ENCODE measurements around the gene LINC00632. TPM values are rescaled to one million over a fixed set of nuclear protein-coding genes. Genes with fewer than 3 reads are reported as not detected.

The LINC00632 gene
- polyA plus RNA-seq, 2 of the 4 experiments (the other 2 are of a cell fraction), result 2.3 to 23.9 TPM

DNA sequence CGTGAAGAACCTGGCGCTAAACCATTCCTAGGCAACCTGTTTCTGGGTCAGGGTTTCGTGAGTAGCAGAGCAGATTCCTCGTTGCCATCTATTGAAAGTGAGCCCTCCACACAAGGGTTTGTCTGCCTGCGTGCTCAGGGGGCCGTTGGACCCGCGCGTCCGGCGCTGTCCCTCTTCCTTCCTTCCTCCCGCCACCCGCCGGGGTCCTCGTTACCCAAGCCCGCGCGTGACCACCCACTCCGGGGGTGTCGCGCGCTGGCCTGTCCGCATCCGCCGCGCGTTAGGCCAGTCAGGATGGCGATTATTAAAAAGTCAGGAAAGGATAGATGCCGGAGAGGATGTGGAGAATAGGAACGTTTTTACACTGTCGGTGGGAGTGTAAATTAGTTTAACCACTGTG is 66.8 kb downstream of the LINC00632 start:
- Histone ChIP-seq H3K27ac (no peak overlapping the region), H3K4me1 (no peaks in the 10 kb centered on the region), H3K4me3 (no peak overlapping the region), H3K4me2 (no peak overlapping the region), H3K9me3 (no peaks in the 10 kb centered on the region)
- TF ChIP-seq NR3C1 (IDR thresholded peaks at IDR 0.05) (no peak), SREBF2 (IDR thresholded peaks at IDR 0.05) (no peak), TFCP2L1 (CRISPR knock-in tag; IDR thresholded peaks at IDR 0.05) (no peak), CBX8 (IDR thresholded peaks at IDR 0.05) (no peak), KDM5A (IDR thresholded peaks at IDR 0.05) (no peak), HEYL (CRISPR knock-in tag; IDR thresholded peaks at IDR 0.05) (no peak), CEBPB (IDR thresholded peaks at IDR 0.05) (no peak), EHMT2 (IDR thresholded peaks at IDR 0.05; ENCODE audit: low read depth) (no peak), RCOR1 (IDR thresholded peaks at IDR 0.05; ENCODE audit: low read depth, low read length) (no peak), RFX5 (IDR thresholded peaks at IDR 0.05) (no peak), MAFK (IDR thresholded peaks at IDR 0.05; ENCODE audit: partially characterized antibody) (no peak)
- TF ChIP-seq, protein P1, sequence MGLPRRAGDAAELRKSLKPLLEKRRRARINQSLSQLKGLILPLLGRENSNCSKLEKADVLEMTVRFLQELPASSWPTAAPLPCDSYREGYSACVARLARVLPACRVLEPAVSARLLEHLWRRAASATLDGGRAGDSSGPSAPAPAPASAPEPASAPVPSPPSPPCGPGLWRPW (IDR thresholded peaks at IDR 0.05), result no peak
- TF ChIP-seq, protein P2, sequence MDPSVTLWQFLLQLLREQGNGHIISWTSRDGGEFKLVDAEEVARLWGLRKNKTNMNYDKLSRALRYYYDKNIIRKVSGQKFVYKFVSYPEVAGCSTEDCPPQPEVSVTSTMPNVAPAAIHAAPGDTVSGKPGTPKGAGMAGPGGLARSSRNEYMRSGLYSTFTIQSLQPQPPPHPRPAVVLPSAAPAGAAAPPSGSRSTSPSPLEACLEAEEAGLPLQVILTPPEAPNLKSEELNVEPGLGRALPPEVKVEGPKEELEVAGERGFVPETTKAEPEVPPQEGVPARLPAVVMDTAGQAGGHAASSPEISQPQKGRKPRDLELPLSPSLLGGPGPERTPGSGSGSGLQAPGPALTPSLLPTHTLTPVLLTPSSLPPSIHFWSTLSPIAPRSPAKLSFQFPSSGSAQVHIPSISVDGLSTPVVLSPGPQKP (IDR thresholded peaks at IDR 0.05; ENCODE audit: low read depth, low read length), result no peak
- CTCF ChIA-PET, result no interaction called here
- 92% methylated on average over 31 of the region's 31 CpGs for WGBS (ENCODE audit: missing lambda C conversion rate)
- DNase-seq (ENCODE audit: low read depth in 1 of 2, low spot score in 1 of 2) (no peak), ATAC-seq (no peak), FAIRE-seq (no peak)
- POLR2A ChIA-PET, result no interaction called here

DNA sequence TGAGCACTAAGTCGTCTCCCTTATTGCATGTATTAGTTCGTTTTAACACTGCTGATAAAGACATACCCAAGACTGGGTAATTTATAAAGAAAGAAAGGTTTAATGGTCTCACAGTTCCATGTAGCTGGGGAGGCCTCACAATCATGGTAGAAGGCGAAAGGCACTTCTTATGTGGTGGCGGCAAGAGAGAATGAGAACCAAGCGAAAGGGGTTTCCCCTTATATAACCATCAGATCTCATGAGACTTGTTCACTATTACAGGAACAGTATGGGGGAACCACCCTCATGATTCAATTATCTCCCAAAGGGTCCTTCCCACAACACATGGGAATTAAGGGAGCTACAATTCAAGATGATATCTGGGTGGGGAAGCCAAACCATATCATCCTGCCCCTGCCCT is 85.1 kb downstream of the LINC00632 start:
- no peaks in the 10 kb centered on the region for H3K4me1 ChIP-seq
- no peak for ATAC-seq
- CTCF ChIA-PET, result no interaction called here
- WGBS (ENCODE audit: missing lambda C conversion rate), result 46% methylated on average over 5 of the region's 5 CpGs
- no peak overlapping the region for H3K27ac ChIP-seq
- no peak overlapping the region for H3K4me2 ChIP-seq
- POLR2A ChIA-PET, result no interaction called here
- DNase-seq (ENCODE audit: low read depth in 1 of 2, low spot score in 1 of 2), result no peak
- H3K9me3 ChIP-seq, result no peaks in the 10 kb centered on the region
- TF ChIP-seq PHF8 (IDR thresholded peaks at IDR 0.05; ENCODE audit: borderline replicate concordance, low read depth) (no peak), HOXA7 (CRISPR knock-in tag; IDR thresholded peaks at IDR 0.05) (no peak), RARB (CRISPR knock-in tag; IDR thresholded peaks at IDR 0.05) (no peak), SREBF2 (IDR thresholded peaks at IDR 0.05) (no peak), EP300 (IDR thresholded peaks at IDR 0.05) (no peak), JUNB (IDR thresholded peaks at IDR 0.05) (no peak), HDAC2 (IDR thresholded peaks at IDR 0.05) (no peak), RNF2 (IDR thresholded peaks at IDR 0.05; ENCODE audit: borderline replicate concordance, low read depth) (no peak), KDM5A (IDR thresholded peaks at IDR 0.05) (no peak), ZFP36 (IDR thresholded peaks at IDR 0.05; ENCODE audit: borderline replicate concordance, partially characterized antibody) (no peak), RCOR1 (IDR thresholded peaks at IDR 0.05; ENCODE audit: low read depth, low read length) (no peak), HOXB13 (CRISPR knock-in tag; IDR thresholded peaks at IDR 0.05; ENCODE audit: low read depth) (no peak), ZSCAN20 (CRISPR knock-in tag; IDR thresholded peaks at IDR 0.05) (no peak), MAFK (IDR thresholded peaks at IDR 0.05; ENCODE audit: partially characterized antibody) (no peak), EHMT2 (IDR thresholded peaks at IDR 0.05; ENCODE audit: low read depth) (no peak), HOXB5 (CRISPR knock-in tag; IDR thresholded peaks at IDR 0.05) (no peak)
- TF ChIP-seq, protein P3, sequence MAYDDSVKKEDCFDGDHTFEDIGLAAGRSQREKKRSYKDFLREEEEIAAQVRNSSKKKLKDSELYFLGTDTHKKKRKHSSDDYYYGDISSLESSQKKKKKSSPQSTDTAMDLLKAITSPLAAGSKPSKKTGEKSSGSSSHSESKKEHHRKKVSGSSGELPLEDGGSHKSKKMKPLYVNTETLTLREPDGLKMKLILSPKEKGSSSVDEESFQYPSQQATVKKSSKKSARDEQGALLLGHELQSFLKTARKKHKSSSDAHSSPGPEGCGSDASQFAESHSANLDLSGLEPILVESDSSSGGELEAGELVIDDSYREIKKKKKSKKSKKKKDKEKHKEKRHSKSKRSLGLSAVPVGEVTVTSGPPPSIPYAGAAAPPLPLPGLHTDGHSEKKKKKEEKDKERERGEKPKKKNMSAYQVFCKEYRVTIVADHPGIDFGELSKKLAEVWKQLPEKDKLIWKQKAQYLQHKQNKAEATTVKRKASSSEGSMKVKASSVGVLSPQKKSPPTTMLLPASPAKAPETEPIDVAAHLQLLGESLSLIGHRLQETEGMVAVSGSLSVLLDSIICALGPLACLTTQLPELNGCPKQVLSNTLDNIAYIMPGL (CRISPR knock-in tag; IDR thresholded peaks at IDR 0.05; ENCODE audit: borderline replicate concordance), result no peak
- TF ChIP-seq, protein P4, sequence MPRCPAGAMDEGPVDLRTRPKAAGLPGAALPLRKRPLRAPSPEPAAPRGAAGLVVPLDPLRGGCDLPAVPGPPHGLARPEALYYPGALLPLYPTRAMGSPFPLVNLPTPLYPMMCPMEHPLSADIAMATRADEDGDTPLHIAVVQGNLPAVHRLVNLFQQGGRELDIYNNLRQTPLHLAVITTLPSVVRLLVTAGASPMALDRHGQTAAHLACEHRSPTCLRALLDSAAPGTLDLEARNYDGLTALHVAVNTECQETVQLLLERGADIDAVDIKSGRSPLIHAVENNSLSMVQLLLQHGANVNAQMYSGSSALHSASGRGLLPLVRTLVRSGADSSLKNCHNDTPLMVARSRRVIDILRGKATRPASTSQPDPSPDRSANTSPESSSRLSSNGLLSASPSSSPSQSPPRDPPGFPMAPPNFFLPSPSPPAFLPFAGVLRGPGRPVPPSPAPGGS (IDR thresholded peaks at IDR 0.05), result no peak
- TF ChIP-seq, protein P2 (IDR thresholded peaks at IDR 0.05; ENCODE audit: low read depth, low read length), result no peak
- TF ChIP-seq, protein P5, sequence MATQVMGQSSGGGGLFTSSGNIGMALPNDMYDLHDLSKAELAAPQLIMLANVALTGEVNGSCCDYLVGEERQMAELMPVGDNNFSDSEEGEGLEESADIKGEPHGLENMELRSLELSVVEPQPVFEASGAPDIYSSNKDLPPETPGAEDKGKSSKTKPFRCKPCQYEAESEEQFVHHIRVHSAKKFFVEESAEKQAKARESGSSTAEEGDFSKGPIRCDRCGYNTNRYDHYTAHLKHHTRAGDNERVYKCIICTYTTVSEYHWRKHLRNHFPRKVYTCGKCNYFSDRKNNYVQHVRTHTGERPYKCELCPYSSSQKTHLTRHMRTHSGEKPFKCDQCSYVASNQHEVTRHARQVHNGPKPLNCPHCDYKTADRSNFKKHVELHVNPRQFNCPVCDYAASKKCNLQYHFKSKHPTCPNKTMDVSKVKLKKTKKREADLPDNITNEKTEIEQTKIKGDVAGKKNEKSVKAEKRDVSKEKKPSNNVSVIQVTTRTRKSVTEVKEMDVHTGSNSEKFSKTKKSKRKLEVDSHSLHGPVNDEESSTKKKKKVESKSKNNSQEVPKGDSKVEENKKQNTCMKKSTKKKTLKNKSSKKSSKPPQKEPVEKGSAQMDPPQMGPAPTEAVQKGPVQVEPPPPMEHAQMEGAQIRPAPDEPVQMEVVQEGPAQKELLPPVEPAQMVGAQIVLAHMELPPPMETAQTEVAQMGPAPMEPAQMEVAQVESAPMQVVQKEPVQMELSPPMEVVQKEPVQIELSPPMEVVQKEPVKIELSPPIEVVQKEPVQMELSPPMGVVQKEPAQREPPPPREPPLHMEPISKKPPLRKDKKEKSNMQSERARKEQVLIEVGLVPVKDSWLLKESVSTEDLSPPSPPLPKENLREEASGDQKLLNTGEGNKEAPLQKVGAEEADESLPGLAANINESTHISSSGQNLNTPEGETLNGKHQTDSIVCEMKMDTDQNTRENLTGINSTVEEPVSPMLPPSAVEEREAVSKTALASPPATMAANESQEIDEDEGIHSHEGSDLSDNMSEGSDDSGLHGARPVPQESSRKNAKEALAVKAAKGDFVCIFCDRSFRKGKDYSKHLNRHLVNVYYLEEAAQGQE (IDR thresholded peaks at IDR 0.05), result no peak
- FAIRE-seq, result no peak
- no peak overlapping the region for H3K4me3 ChIP-seq
